MM.1S (cell line): ENCODE measurements around the gene MOSMO.

Source experiments
- DNase-seq: peaks from one replicate; pipeline ENCODE4 v3.0.0-alpha.2; 2015
- H2AFZ ChIP-seq: fragments of 300-600 bp; sonication (generic); 2 replicates; pipeline ENCODE4 v1.6.0; 2016; ENCODE audit warnings: antibody characterized with exemption, low read length
- H3F3A ChIP-seq: fragments of 300-600 bp; sonication (generic); 2 replicates; pipeline ENCODE4 v1.6.1; 2016; ENCODE audit warnings: mild to moderate bottlenecking, antibody characterized with exemption, low read length, moderate library complexity, mixed read lengths; ENCODE audit not compliant: insufficient read depth
- H3K27ac ChIP-seq: fragments of 300-600 bp; sonication (generic); 2 replicates; pipeline ENCODE4 v1.5.1; 2016; ENCODE audit warnings: mild to moderate bottlenecking, low read length
- H3K27me3 ChIP-seq: fragments of 300-600 bp; sonication (generic); replicated peaks from 2 replicates; pipeline ENCODE4 v1.6.0; 2016; ENCODE audit warnings: low read length; ENCODE audit not compliant: insufficient read depth
- H3K36me3 ChIP-seq: fragments of 300-600 bp; sonication (generic); replicated peaks from 2 replicates; pipeline ENCODE4 v1.6.1; 2016; ENCODE audit warnings: mild to moderate bottlenecking, low read length, mixed read lengths; ENCODE audit not compliant: insufficient read depth
- H3K4me1 ChIP-seq: fragments of 300-600 bp; sonication (generic); 2 replicates; pipeline ENCODE4 v1.6.1; 2016; ENCODE audit warnings: low read length, mixed read lengths
- H3K4me2 ChIP-seq: fragments of 300-600 bp; sonication (generic); 2 replicates; pipeline ENCODE4 v1.6.0; 2016; ENCODE audit warnings: low read depth, low read length
- H3K4me3 ChIP-seq: fragments of 300-600 bp; sonication (generic); 2 replicates; pipeline ENCODE4 v1.5.1; 2016; ENCODE audit warnings: low read length, mixed read lengths
- H3K79me2 ChIP-seq: fragments of 300-600 bp; sonication (generic); 2 replicates; pipeline ENCODE4 v1.6.1; 2016; ENCODE audit warnings: mixed run types, low read length, mixed read lengths
- H3K9ac ChIP-seq: fragments of 300-600 bp; sonication (generic); 2 replicates; pipeline ENCODE4 v1.6.1; 2016; ENCODE audit warnings: low read length, mixed read lengths
- H3K9me2 ChIP-seq: fragments of 300-600 bp; sonication (generic); replicated peaks from 2 replicates; pipeline ENCODE4 v1.6.1; 2016; ENCODE audit warnings: mild to moderate bottlenecking, low read length, mixed read lengths; ENCODE audit not compliant: insufficient read depth
- H3K9me3 ChIP-seq: fragments of 300-600 bp; sonication (generic); replicated peaks from 2 replicates; pipeline ENCODE4 v1.6.1; 2016; ENCODE audit warnings: mild to moderate bottlenecking, low read length, mixed read lengths; ENCODE audit not compliant: insufficient read depth
- H4K20me1 ChIP-seq: fragments of 300-600 bp; sonication (generic); 2 replicates; pipeline ENCODE4 v1.6.1; 2016; ENCODE audit warnings: mild to moderate bottlenecking, low read length, moderate library complexity, mixed read lengths; ENCODE audit not compliant: insufficient read depth
- CTCF ChIP-seq: fragments of 300-600 bp; sonication (generic); IDR thresholded peaks from 2 replicates; pipeline ENCODE4 v1.5.1; 2016; ENCODE audit warnings: antibody characterized with exemption, low read length, mixed read lengths
- EZH2 ChIP-seq: fragments of 300-600 bp; sonication (generic); optimal IDR thresholded peaks from 2 replicates; pipeline ENCODE3; 2017; ENCODE audit warnings: low read depth, mild to moderate bottlenecking, antibody characterized with exemption, low read length, mixed read lengths
- EZH2phosphoT487 ChIP-seq: fragments of 300-600 bp; sonication (generic); IDR thresholded peaks from 2 replicates; pipeline ENCODE4 v1.6.1; 2018; ENCODE audit warnings: antibody characterized with exemption, low read length

MOSMO gene

GRCh38 chr16:22130528-22130927, 122.6 kb downstream of the MOSMO start:
- no peaks in the 10 kb centered on the region for H3K27me3 ChIP-seq
- no peaks in the 10 kb centered on the region for H3K36me3 ChIP-seq
- no peak for TF ChIP-seq EZH2phosphoT487
- TF ChIP-seq EZH2 = no peak
- no peak for TF ChIP-seq CTCF

GRCh38 chr16:22132801-22133200, 124.9 kb downstream of the MOSMO start:
- H3K27me3 ChIP-seq = no peaks in the 10 kb centered on the region

More at GRCh38 chr16:22130528-22130927, 122.6 kb downstream of the MOSMO start:
- Histone ChIP-seq H3K9me3 (no peaks in the 10 kb centered on the region), H3F3A (no peaks in the 10 kb centered on the region), H3K4me3 (no peak overlapping the region), H3K9ac (no peak overlapping the region), H2AFZ (no peak overlapping the region), H3K79me2 (no peaks in the 10 kb centered on the region), H3K27ac (no peak overlapping the region), H3K4me2 (no peak overlapping the region), H3K4me1 (no peaks in the 10 kb centered on the region), H3K9me2 (no peaks in the 10 kb centered on the region), H4K20me1 (no peaks in the 10 kb centered on the region)
- DNase-seq = no peak

More at GRCh38 chr16:22132801-22133200, 124.9 kb downstream of the MOSMO start:
- Histone ChIP-seq H3K9ac (no peak overlapping the region), H3K9me3 (no peaks in the 10 kb centered on the region), H3K27ac (no peak overlapping the region), H3K4me2 (no peak overlapping the region), H4K20me1 (no peaks in the 10 kb centered on the region), H3K4me1 (no peaks in the 10 kb centered on the region), H3K36me3 (no peaks in the 10 kb centered on the region), H3K4me3 (no peak overlapping the region), H3K9me2 (no peaks in the 10 kb centered on the region), H3K79me2 (no peaks in the 10 kb centered on the region), H2AFZ (no peak overlapping the region), H3F3A (no peaks in the 10 kb centered on the region)
- no peak for DNase-seq
- TF ChIP-seq CTCF (no peak), EZH2 (no peak)
